GM19240 (cell line): ENCODE measurements around the gene SUCLG2.

ENCODE experiments used
- DNase-seq: peaks from one replicate; pipeline ENCODE4 v3.0.0; 2011; ENCODE audit warnings: low spot score; ENCODE audit not compliant: insufficient read length

The SUCLG2 gene

GRCh38 chr3:67649681-67650080 is 4.7 kb downstream of the SUCLG2 start:
- no peak for DNase-seq

GRCh38 chr3:67648701-67649100 is 5.7 kb downstream of the SUCLG2 start:
- DNase-seq = no peak

GRCh38 chr3:67648229-67648628 is 6.2 kb downstream of the SUCLG2 start:
- no peak for DNase-seq

DNA sequence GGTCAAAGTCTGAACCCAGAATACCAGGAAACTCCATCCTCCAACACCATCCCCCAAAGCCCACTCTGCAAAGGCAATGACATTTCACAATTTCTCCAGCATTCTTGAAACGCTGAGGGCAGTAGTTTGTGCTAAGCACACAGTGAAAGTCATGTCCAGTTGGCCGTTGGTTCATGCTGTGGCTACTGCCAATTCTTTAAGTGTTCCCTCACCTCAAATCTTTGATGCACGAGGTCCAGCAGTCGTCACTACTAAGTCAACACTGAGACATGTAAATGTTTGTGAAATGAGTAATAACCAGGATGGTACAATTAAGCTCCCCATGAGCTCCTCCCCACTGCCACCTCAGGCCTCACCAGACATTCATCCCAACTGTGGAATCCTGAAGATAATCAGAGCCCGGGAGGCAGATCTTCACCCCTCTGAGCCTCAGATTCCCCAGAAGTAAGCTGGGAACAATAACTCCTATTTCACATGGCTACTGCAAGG is 7.0 kb downstream of the SUCLG2 start:
- no peak for DNase-seq

GRCh38 chr3:67646586-67647234 is 7.7 kb downstream of the SUCLG2 start:
- DNase-seq = no peak

DNA sequence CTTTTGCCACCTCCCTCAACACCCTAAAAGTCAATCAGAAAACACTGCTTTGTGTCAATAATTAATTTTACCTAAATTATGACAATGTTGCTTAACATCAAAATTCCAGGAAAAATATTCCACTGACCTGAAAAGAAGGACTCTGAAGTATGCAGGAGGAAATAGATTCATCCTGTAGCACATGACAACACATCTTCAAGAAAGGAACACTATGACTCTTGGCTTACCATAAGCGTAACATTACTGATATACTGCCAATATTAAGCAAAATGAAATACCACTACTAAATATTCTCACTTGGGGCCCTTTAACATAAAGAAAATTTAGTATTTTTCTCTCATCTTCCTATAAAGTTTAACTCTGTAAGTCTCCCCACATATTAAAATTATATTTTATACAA is 9.6 kb downstream of the SUCLG2 start:
- no peak for DNase-seq

DNA sequence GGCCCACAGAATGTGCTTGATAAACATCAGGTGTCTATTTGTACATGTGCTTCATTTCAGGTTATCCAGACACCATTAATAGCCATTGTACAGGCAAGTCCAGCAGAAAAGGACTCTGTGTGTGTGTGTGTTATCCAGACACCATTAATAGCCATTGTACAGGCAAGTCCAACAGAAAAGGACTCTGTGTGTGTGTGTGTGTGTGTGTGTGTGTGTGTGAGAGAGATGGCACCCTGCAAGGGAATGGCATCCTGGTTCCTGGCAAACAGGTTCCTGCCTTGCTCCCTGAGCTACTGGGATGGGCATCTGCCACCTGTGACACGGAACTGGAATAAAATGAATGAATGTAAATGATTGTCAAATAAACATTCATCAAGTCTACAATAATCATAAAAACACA is 11.7 kb downstream of the SUCLG2 start:
- DNase-seq = no peak

DNA sequence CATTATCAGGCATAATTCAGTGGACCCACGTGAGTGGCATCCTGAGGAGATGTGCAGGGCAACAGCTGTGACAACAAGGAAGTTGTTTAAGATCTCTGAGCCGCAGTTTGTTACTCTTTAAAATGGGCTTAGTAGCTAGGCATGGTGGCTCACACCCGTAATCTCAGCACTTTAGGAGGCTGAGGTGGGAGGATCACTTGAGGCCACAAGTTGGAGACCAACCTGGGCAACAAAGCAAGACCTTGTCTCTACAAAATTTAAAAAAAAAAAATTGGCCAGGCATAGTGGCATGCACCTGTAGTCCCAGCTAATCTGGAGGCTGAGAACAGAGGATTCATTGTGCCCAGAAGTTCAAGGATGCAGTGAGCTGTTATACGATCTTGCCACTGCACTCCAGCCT is 12.2 kb downstream of the SUCLG2 start:
- DNase-seq = no peak

DNA sequence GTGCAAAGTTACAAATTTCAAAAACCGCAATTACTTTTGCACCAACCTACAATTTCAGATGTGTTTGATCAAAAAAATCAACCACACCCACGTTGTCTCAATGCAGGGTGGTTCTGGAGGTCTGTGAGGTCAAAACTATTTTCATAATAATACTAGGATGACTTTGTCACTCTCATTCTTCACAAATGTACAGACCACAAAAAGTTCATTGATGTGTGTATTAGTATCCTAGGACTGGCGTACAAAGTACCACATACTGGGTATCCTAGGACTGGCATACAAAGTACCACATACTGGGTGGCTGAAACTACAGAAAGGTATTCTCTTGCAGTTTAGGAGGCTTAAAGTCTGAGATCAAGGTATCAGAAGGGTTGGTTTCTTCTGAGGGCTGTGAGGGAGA is 13.0 kb downstream of the SUCLG2 start:
- DNase-seq = no peak

- no peak for DNase-seq
These were observed 14.3 kb downstream of the SUCLG2 start for GRCh38 chr3:67640023-67640660.

GRCh38 chr3:67637255-67637900 is 17.0 kb downstream of the SUCLG2 start:
- DNase-seq = no peak

DNA sequence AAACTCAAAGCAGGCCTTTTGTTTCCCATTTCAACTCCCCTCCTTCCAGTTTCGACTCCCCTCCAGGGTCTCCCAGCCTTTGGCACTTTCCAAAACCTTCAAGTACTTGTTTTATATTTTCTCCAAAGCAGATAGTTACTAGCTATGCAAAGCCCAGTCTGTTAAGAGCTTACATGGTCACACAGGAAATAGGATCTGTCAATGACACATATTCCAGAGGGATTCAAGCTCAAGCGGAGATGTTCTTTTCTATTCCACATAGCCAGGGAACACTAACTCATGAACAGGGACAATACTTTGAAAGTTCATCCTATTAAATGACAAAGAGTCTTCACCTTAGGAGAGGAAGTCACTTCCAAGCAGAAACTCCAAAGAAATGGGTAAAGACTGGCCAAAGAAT is 18.6 kb downstream of the SUCLG2 start:
- no peak for DNase-seq

GRCh38 chr3:67635257-67635656 is 19.2 kb downstream of the SUCLG2 start:
- no peak for DNase-seq

GRCh38 chr3:67630666-67631362 is 23.6 kb downstream of the SUCLG2 start:
- DNase-seq = no peak

DNA sequence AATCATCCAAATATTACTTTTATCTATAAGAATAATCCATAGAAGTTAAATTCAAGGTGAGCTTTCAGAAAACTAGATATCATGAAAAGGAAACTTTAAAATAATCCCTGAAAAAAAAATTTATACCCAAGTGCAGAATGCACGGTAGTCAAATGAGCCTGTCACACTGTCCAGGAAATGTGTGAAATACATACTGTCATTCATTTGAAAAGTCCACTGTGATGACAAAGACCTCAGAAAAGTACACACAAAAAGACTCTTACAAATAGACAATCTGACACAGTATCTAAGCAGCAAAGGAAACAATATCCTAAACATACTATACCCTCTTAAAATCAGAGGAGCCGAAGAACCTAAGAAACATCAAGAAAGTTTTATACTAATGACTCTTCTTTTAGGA is 29.7 kb downstream of the SUCLG2 start:
- no peak for DNase-seq

DNA sequence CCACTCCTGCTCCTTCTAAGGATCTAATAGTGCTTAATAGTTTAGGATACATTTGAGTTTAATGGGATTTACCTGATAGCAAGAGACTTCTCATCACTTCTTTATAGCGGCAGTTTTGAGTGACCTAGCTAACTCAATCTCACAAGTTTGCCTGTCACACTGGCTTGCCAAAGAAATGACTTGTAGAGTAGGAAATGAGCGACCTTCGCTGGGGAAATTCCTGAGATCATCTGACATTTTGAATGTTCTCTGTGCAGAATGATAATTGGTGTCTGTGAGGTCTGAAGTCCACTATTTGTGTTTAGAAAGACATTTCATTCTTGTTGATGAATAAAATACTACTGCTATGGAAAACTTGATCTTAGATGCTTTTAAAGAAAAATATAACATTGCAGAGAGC is 30.3 kb downstream of the SUCLG2 start:
- DNase-seq = no peak

DNA sequence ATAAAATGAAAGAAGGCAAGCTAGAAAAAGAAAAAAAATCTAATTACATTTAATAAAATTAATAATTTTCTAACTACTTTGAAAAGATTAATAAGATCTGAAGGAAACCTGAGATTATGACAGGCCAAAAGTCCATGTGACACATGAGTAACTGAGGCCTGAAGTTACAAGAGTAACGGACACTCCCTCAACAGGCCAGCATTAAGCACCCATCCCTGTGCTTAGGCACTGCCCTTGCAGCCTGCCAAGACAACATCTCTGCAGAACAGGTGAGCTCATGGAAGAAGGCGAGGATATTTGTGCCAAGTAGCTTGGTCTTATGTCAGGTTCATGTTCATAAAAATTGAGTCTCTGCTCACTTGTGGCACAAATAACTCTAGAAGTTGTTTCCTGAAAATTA is 31.8 kb downstream of the SUCLG2 start:
- no peak for DNase-seq

DNA sequence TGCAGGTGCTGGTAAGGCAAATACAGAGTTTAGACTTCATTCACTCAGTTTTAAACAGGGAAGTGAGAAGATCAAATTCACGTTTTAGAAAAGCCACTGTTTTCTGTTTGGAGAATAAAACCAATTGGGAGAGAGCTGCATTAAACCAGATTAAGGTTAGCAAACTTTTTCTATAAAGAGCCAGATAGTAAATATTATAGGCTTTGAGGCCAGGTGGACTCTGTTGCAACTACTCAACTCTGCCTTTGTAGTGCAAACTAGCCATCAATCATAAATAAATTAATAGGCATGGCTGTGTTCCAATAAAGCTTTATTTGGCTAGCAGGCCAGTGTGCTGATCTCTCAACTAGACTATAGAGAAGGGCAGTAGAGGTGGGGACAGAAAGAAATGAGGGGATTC is 33.5 kb downstream of the SUCLG2 start:
- DNase-seq = no peak

DNA sequence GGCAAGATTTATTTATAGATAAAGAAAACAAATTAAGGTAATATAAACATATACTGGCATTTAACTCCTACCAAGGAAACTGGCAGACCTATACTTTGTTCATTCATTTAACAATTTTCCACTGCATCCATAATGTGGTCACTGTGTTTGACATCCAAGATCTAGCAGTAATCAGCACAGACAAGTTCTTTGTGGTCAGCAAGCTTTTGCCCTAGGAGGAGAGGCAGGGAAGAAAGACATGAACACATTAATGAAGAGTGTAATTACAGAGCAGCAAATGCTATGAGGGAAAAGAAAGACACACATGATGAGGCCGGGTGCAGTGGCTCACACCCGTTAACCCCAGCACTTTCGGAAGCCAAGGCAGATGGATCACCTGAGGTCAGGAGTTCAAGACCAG is 34.4 kb downstream of the SUCLG2 start:
- DNase-seq = no peak

DNA sequence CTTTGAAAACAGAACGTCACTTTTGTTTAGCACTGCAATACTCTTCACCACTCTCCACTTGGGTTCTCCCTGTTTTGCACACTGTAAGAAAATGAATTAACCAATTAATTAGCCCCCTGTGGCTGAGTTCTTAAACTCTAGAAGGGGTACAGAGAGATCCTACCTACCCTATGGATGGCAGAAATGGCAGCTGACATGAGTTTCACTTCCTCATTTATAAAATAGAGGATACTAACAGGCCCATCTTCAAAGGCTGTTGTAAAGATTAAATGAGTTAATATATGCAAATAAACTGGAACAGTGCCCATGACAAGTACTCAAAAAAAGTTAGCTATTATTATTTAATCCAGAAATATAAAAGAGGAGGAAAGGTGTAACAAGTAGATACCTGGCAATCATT is 36.9 kb downstream of the SUCLG2 start:
- DNase-seq = no peak

GRCh38 chr3:67616046-67616445 is 38.4 kb downstream of the SUCLG2 start:
- no peak for DNase-seq

- no peak for DNase-seq
These were observed 40.2 kb downstream of the SUCLG2 start for GRCh38 chr3:67614195-67614594.
